Measurements from ENCODE around the gene MDC1. TPM values are rescaled to one million over a fixed set of nuclear protein-coding genes. Genes with fewer than 3 reads are reported as not detected.
A peak's percentile ranks its signal among the peaks of the same experiment; 100 is the strongest.

MDC1 gene
- total and polyA plus RNA-seq, 2 of the 13 experiments (the other 11 are each of a cell fraction or from before 2014, with no cell fraction given) = 8.4 to 14.0 TPM

DNA sequence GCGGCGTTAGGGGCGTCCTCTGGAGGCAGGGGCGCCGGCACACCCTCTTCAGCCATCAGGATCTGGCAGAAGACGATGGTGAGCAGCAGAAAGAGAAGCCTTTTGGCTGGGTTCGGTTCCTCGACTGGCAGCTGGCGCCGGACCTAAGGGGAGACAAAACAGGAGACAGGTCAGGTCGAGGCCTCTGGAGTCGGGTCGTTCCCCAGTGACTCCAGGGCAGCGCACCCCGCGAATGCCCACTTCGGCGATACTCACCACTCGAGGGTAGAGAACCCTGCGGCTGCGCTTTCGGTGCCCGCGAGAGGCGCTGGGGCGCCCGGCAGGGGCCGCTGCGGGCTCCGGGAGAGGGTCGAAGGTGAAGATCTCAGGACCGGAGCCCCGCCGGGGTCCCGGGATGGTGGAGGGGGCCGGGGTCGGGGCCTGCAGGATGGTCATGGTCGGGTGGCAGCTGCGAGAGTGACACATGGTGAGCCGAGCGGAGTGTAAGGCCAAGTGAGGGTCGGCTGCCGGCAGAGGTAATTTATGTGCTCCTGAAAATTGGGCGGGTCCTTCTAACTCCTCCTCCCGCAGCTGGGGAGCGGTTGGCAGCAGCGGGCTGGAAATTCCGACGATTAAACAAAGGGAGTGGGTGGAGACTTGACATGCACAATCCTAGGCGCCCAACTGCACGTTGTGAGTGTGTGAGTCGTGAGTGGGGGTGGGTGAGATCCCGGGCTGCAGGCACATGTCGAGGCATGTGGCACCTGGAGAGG is 27.1 kb upstream of the MDC1 start, which contains the start of gene IER3 (continued):
- TF ChIP-seq ZSCAN22 (CRISPR knock-in tag; IDR thresholded peaks at IDR 0.05) = no peak
- TF ChIP-seq NFIC (IDR thresholded peaks at IDR 0.05; ENCODE audit: low read length) = peak; percentile 16; the same call in 1 of the 2 replicates
- TF ChIP-seq ZNF180 (CRISPR knock-in tag; IDR thresholded peaks at IDR 0.05; ENCODE audit: borderline replicate concordance, low read depth) = no peak
- TF ChIP-seq RBM39 (IDR thresholded peaks at IDR 0.05; ENCODE audit: low read depth, low read length, poor library complexity, severe bottlenecking) = peak; percentile 91
- 0 out of 2 replicates have a peak, but pooled peaks have one; percentile 81 for TF ChIP-seq ZMYM2 (CRISPR knock-in tag; IDR thresholded peaks at IDR 0.05)
- TF ChIP-seq, protein P1, sequence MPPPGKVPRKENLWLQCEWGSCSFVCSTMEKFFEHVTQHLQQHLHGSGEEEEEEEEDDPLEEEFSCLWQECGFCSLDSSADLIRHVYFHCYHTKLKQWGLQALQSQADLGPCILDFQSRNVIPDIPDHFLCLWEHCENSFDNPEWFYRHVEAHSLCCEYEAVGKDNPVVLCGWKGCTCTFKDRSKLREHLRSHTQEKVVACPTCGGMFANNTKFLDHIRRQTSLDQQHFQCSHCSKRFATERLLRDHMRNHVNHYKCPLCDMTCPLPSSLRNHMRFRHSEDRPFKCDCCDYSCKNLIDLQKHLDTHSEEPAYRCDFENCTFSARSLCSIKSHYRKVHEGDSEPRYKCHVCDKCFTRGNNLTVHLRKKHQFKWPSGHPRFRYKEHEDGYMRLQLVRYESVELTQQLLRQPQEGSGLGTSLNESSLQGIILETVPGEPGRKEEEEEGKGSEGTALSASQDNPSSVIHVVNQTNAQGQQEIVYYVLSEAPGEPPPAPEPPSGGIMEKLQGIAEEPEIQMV (CRISPR knock-in tag; IDR thresholded peaks at IDR 0.05; ENCODE audit: low read depth) = no peak; the same call in 1 of the 2 replicates
- no peak for TF ChIP-seq TEAD2 (CRISPR knock-in tag; IDR thresholded peaks at IDR 0.05)
- TF ChIP-seq ZNF24 (IDR thresholded peaks at IDR 0.05) = no peak
- peak; percentile 70 for TF ChIP-seq NR2F6 (IDR thresholded peaks at IDR 0.05)
- peak; percentile 75 for TF ChIP-seq NR2F6 (CRISPR knock-in tag; IDR thresholded peaks at IDR 0.05)
- peak; percentile 64 for TF ChIP-seq ZNF772 (CRISPR knock-in tag; IDR thresholded peaks at IDR 0.05)
- no peak for TF ChIP-seq ONECUT2 (CRISPR knock-in tag; IDR thresholded peaks at IDR 0.05)
- no peak for TF ChIP-seq ATF7 (IDR thresholded peaks at IDR 0.05)
- TF ChIP-seq ATF7 (CRISPR knock-in tag; IDR thresholded peaks at IDR 0.05) = 0 out of 2 replicates have a peak, but pooled peaks have one; percentile 6
- no peak; the same call in 1 of the 2 replicates for TF ChIP-seq CENPX (CRISPR knock-in tag; IDR thresholded peaks at IDR 0.05)
- TF ChIP-seq ZFP37 (CRISPR knock-in tag; IDR thresholded peaks at IDR 0.05; ENCODE audit: borderline replicate concordance) = no peak; the same call in 1 of the 2 replicates
- TF ChIP-seq THYN1 (CRISPR knock-in tag; IDR thresholded peaks at IDR 0.05; ENCODE audit: borderline replicate concordance, low read depth) = no peak
- TF ChIP-seq ZNF776 (CRISPR knock-in tag; IDR thresholded peaks at IDR 0.05) = peak; percentile 89
- TF ChIP-seq ELF1 (CRISPR knock-in tag; IDR thresholded peaks at IDR 0.05) = no peak
- TF ChIP-seq ZSCAN21 (CRISPR knock-in tag; IDR thresholded peaks at IDR 0.05; ENCODE audit: borderline replicate concordance) = peak; percentile 60
- TF ChIP-seq SAP130 (CRISPR knock-in tag; IDR thresholded peaks at IDR 0.05; ENCODE audit: low read depth) = peak; percentile 75
- TF ChIP-seq SMC3 (IDR thresholded peaks at IDR 0.05; ENCODE audit: low read length) = peak; percentile 13; the same call in 1 of the 2 replicates
- no peak; the same call in 1 of the 2 replicates for TF ChIP-seq ATAD3A (CRISPR knock-in tag; IDR thresholded peaks at IDR 0.05)
- TF ChIP-seq PRMT3 (CRISPR knock-in tag; IDR thresholded peaks at IDR 0.05; ENCODE audit: borderline replicate concordance, low read depth) = peak; percentile 82; the same call in 1 of the 2 replicates
- TF ChIP-seq NKX3-1 (CRISPR knock-in tag; IDR thresholded peaks at IDR 0.05) = peak; percentile 95; the same call in 1 of the 2 replicates
- TF ChIP-seq MAZ (IDR thresholded peaks at IDR 0.05; ENCODE audit: borderline replicate concordance, low read depth, low read length) = peak; percentile 81
- TF ChIP-seq MAZ (CRISPR knock-in tag; IDR thresholded peaks at IDR 0.05; ENCODE audit: low read depth) = peak; percentile 84
- no peak for TF ChIP-seq JUND (CRISPR knock-in tag; IDR thresholded peaks at IDR 0.05)
- peak; percentile 83 for TF ChIP-seq ATF7-NPFF (CRISPR knock-in tag; IDR thresholded peaks at IDR 0.05; ENCODE audit: low read depth)
- TF ChIP-seq, protein P2, sequence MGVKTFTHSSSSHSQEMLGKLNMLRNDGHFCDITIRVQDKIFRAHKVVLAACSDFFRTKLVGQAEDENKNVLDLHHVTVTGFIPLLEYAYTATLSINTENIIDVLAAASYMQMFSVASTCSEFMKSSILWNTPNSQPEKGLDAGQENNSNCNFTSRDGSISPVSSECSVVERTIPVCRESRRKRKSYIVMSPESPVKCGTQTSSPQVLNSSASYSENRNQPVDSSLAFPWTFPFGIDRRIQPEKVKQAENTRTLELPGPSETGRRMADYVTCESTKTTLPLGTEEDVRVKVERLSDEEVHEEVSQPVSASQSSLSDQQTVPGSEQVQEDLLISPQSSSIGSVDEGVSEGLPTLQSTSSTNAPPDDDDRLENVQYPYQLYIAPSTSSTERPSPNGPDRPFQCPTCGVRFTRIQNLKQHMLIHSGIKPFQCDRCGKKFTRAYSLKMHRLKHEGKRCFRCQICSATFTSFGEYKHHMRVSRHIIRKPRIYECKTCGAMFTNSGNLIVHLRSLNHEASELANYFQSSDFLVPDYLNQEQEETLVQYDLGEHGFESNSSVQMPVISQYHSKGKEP (CRISPR knock-in tag; IDR thresholded peaks at IDR 0.05) = no peak; the same call in 1 of the 2 replicates

Data from HepG2 (cell line).